ENCODE measurements around the gene SELENOH. TPM values are rescaled to one million over a fixed set of nuclear protein-coding genes. Genes with fewer than 3 reads are reported as not detected.

Gene SELENOH
- 94.8 and 104 TPM in 2 replicates for polyA plus RNA-seq (2011; rRNA removed)
- 12.7 and 15.1 TPM in 2 replicates for polyA minus RNA-seq (2011; rRNA and poly(A)+ RNA removed)

- POLR2A ChIA-PET: interaction anchor here (0.6 to 2.1 kb wide), 13 partner anchors 11 to 74 kb away, joined by 3 to 15 read pairs (median 4); partner anchors contain the start of genes BTBD18, CTNND1, MED19 and TMX2
- Histone ChIP-seq H3K27ac (ENCODE audit: low read depth, low read length) (peak within 1 kb of the TSS; percentile 89), H3K4me3 (ENCODE audit: low read depth, low read length) (peak within 1 kb of the TSS; percentile 96), H3K27me3 (ENCODE audit: control insufficient read depth, insufficient read depth, low read length) (no peaks in the 10 kb centered on the region), H3K9me3 (ENCODE audit: control insufficient read depth, insufficient read depth, low read length) (no peaks in the 10 kb centered on the region)
- no peak for TF ChIP-seq CTCF (IDR thresholded peaks at IDR 0.05; ENCODE audit: low read depth, low read length)
- CTCF ChIA-PET: interaction anchor here (0.7 to 2.9 kb wide), 6 partner anchors 10 to 783 kb away, joined by 3 to 10 read pairs (median 4); partner anchors contain the start of genes BTBD18 and CTNND1
- peak; percentile 94 for DNase-seq (ENCODE audit: low read depth, low spot score)
These were observed at the start of gene SELENOH for GRCh38 chr11:57741132-57742086. Gene SELENOH, plus strand, starts transcription at chr11:57741491. Its CDS starts 105 bp downstream, at chr11:57741596.

- Histone ChIP-seq H3K27me3 (ENCODE audit: control insufficient read depth, insufficient read depth, low read length) (no peaks in the 10 kb centered on the region), H3K27ac (ENCODE audit: low read depth, low read length) (no peak overlapping the region), H3K9me3 (ENCODE audit: control insufficient read depth, insufficient read depth, low read length) (no peaks in the 10 kb centered on the region), H3K4me3 (ENCODE audit: low read depth, low read length) (no peak overlapping the region)
- DNase-seq (ENCODE audit: low read depth, low spot score): no peak
- CTCF ChIA-PET: interaction anchor here (0.8 kb wide), 1 partner anchor 102 kb away, joined by 3 read pairs; no protein-coding TSS in a partner anchor
- POLR2A ChIA-PET: no interaction called here
- no peak for TF ChIP-seq CTCF (IDR thresholded peaks at IDR 0.05; ENCODE audit: low read depth, low read length)
These were observed 42.4 kb upstream of the SELENOH start for GRCh38 chr11:57698843-57699365.

GRCh38 chr11:57699813-57700212, 41.5 kb upstream of the SELENOH start:
- Histone ChIP-seq H3K4me3 (ENCODE audit: low read depth, low read length) (no peak overlapping the region), H3K27ac (ENCODE audit: low read depth, low read length) (no peak overlapping the region), H3K27me3 (ENCODE audit: control insufficient read depth, insufficient read depth, low read length) (no peaks in the 10 kb centered on the region), H3K9me3 (ENCODE audit: control insufficient read depth, insufficient read depth, low read length) (no peaks in the 10 kb centered on the region)
- no peak for DNase-seq (ENCODE audit: low read depth, low spot score)
- TF ChIP-seq CTCF (IDR thresholded peaks at IDR 0.05; ENCODE audit: low read depth, low read length): no peak
- CTCF ChIA-PET: no interaction called here
- POLR2A ChIA-PET: no interaction called here

GRCh38 chr11:57700425-57700824, 40.9 kb upstream of the SELENOH start:
- H3K27ac ChIP-seq (ENCODE audit: low read depth, low read length): no peak overlapping the region
- no peak for DNase-seq (ENCODE audit: low read depth, low spot score)
- ChIA-PET POLR2A (no interaction called here), CTCF (no interaction called here)
- H3K4me3 ChIP-seq (ENCODE audit: low read depth, low read length): no peak overlapping the region
- H3K27me3 ChIP-seq (ENCODE audit: control insufficient read depth, insufficient read depth, low read length): no peaks in the 10 kb centered on the region
- no peak for TF ChIP-seq CTCF (IDR thresholded peaks at IDR 0.05; ENCODE audit: low read depth, low read length)
- no peaks in the 10 kb centered on the region for H3K9me3 ChIP-seq (ENCODE audit: control insufficient read depth, insufficient read depth, low read length)
